Right ventricle myocardium superior (tissue), 1 donor: ENCODE data around the gene CD83. TPM values are rescaled to one million over a fixed set of nuclear protein-coding genes. Genes with fewer than 3 reads are reported as not detected.

Source experiments
- ATAC-seq: fragments of 200-7000 bp; cut with Tn5 transposase; one replicate; pipeline ENCODE4 v1.9.1; 2020; ENCODE audit warnings: mild to moderate bottlenecking; ENCODE audit not compliant: poor library complexity
- DNase-seq: peaks from one replicate; pipeline ENCODE4 v3.0.0-alpha.2; 2020
- intact Hi-C: fragments of 100-400 bp; cut with DNase I; formaldehyde crosslinking; loops from one replicate; pipeline ENCODE4 v1.11.2; 2022
- total RNA-seq: library from RNA; stranded (reverse); fragmentation: NEBNext Ultra II Directional; extraction: Animal tissue kit (Norgen Biotek cat#: 25700); gene quantifications from one replicate; pipeline ENCODE4 v1.2.1, GENCODE V29; 2021
- donor health status: DM: no; HTN: yes; CAD: no; lungs with severe emphysema.

Gene CD83
- total RNA-seq, 1 donor from 2014 or later: 1.6 TPM

- intact Hi-C loops: no loop called here
- no peak for DNase-seq
Measured at GRCh38 chr6:14088600-14089192, 28.9 kb upstream of the CD83 start.

DNA sequence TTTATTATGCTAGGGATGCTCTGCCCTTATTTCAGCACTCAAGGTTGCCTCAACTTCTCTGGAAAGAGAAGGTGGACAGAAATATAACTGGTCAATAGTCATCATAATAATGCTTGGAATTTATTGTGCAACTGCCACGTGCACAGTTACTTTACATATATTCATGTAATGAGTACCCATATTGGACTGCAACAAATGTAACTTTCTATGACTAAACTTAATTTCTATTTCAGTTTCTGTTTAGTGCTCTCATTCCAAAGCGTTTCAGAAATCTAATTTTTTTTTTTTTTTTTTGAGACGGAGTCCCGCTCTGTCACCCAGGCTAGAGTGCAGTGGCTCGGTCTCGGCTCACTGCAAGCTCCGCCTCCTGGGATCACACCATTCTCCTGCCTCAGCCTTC lies 28.3 kb upstream of the CD83 start:
- intact Hi-C loops: no loop called here
- ATAC-seq (no peak), DNase-seq (no peak)

More at GRCh38 chr6:14088600-14089192, 28.9 kb upstream of the CD83 start:
- no peak for ATAC-seq

GRCh38 chr6:14091339-14091978 lies 26.1 kb upstream of the CD83 start:
- ATAC-seq (no peak), DNase-seq (no peak)
- intact Hi-C loops: no loop called here

GRCh38 chr6:14092316-14092715 lies 25.3 kb upstream of the CD83 start:
- no peak for ATAC-seq
- no peak for DNase-seq
- intact Hi-C loops: no loop called here

DNA sequence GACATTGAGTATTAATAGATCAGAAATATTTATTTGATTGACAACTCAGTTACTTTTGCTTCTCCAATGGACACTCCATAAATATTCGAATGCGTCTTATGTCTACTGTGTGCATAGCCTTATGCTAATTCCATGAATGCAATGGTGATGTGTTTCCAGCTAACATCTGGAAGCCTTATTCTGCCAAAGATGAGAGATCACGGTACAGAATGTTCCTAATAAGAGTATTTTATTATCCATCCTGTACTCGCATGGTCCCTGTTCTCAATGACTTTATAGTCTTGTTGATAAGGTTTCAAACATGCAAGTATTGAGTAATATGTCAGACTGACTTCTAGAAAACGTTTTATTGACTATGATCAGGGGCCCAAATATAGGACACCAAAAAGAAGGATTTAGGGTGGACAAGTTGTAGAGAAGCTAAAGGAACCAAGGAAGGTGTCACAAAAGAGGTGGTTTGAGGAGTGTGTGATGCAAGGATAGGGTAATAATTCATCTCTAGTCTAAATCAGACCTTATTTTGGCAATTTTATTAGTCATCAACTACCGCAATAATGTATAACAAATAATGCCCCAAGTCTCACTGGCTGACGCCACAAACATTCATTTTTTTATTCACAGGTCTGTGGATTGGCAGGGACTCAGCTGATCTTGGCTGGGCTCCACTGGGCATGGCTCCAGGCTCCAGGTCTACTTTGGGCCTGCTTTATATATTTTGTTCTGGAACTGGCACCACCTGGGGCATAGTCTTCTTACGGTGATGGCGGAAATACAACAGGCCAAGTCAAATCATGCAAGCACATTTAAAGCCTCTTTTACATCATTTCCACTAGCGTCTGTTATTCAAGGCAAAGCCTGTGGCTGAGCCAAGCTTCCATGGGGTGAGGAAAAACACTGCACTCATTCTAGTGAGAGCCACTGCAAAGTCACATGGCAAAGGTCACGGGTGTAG lies 24.5 kb upstream of the CD83 start:
- no peak for ATAC-seq
- no peak for DNase-seq
- intact Hi-C loops: no loop called here

DNA sequence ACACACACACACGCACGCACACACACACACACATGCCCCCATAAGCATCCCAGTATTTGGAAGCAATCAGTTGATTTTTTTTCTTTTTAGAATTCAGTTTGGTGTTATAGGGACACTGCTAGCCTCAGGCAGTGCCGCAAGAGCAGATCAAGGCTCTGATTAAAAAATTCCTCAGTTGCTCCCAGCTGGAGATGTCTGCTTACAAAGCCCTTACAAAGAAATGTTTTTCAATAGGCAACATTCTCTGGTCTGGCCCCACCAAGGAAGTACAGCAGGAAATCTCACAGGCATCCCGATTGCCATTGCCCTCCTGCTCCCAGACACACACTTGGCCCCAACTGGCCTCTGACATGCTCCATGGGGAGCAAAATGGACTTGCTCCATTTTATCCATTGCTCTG lies 22.9 kb upstream of the CD83 start:
- DNase-seq: no peak
- no peak for ATAC-seq
- intact Hi-C loops: no loop called here

- intact Hi-C loops: no loop called here
- DNase-seq: no peak
- ATAC-seq: no peak
Measured at GRCh38 chr6:14095437-14095836, 22.1 kb upstream of the CD83 start.

- ATAC-seq (no peak), DNase-seq (no peak)
- intact Hi-C loops: no loop called here
Measured at GRCh38 chr6:14100138-14100537, 17.4 kb upstream of the CD83 start.

- DNase-seq (no peak), ATAC-seq (no peak)
- intact Hi-C loops: no loop called here
Measured at GRCh38 chr6:14100966-14101365, 16.6 kb upstream of the CD83 start.

DNA sequence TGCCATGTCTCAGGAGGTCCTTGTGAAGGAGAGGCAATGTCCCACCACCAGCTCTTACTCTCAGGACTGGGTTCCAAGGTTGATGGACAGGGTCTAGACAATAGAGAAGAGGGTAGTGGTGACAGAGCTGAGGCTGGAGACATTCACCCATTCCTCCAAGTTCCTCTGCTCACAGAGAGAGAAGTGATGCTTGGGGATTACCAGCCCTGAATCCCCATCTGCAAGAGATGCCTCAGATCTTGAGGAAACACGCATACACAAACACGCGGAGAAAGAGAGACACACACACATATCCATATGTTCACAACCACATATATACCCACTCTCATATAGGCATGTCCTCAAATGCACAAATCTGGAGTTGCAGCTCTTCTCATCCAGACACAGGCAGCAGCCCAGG lies 15.2 kb upstream of the CD83 start:
- ATAC-seq (no peak), DNase-seq (no peak)
- intact Hi-C loops: no loop called here

DNA sequence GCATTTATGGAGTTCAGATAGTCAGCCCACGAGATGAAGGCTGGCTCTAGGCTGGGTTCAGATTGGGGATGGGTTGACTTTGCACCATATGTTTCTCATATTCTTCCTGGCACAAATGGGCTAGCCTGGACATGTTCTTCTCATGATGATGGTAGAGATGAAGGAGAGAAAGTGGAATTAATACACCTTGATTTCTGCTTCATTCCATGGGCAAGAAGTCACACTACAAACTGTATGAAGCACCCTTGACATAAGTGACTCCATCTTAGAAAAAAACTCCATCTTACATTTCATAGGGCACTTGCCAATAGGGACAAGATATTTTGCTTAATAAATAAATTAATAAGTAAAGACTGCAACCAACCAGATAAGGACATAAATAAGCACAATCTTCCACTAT lies 12.0 kb upstream of the CD83 start:
- intact Hi-C loops: no loop called here
- no peak for ATAC-seq
- DNase-seq: no peak

DNA sequence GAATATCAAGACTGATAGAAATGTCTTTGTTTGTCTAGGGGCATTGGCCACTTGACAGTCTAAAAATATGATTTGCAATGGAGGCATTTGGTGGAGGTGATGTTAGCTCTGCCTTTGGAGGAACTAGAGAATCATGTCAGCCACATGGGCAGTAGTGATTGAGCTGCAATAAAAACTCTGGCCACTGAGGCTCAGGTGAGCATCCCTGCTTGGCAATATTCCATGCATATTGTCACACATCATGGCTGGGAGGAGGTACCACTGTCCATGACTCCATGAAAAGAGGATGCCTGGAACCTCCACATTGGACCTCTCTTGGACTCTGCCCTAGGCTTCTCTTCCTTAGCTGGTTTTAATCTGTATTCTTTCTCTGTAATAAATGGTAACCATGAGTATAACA lies 10.6 kb upstream of the CD83 start:
- DNase-seq (no peak), ATAC-seq (no peak)
- intact Hi-C loops: no loop called here

DNA sequence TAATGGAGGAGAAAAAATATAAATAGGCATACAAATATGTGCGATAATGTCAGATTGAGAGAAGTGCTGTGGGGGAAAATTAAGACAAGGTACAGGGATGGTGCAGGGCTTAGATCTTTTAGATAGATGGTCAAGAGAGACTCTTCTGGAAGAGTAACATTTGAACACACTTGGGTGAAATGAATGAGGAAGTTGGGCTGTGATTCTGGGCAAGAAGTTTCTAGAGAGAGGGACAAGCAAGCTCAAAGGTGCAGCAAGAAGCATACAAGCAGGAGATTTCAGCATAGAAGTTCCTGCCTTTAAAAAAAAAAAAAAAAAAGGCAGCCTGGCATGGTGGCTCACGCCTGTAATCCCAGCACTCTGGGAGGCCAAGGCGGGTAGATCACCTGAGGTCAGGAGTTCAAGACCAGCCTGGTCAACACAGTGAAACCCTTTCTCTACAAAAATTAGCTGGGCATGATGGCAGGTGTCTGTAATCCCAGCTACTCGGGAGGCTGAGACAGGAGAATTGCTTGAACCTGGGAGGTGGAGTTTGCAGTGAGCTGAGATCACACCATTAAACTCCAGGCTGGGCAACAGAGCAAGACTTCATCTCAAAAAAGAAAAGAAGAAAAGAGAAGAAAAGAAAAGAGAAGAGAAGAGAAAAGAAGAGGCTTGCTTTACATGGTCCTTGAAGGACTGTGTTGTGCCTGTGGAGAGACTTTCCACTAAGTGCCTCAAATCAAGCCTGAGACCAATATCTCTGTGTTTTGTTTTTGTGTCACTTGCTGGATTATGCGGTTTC lies 9.7 kb upstream of the CD83 start:
- ATAC-seq: no peak
- no peak for DNase-seq
- intact Hi-C loops: no loop called here

GRCh38 chr6:14108571-14109410 lies 8.8 kb upstream of the CD83 start:
- DNase-seq (peak; percentile 52), ATAC-seq (peak; percentile 62)
- intact Hi-C loops: no loop called here

DNA sequence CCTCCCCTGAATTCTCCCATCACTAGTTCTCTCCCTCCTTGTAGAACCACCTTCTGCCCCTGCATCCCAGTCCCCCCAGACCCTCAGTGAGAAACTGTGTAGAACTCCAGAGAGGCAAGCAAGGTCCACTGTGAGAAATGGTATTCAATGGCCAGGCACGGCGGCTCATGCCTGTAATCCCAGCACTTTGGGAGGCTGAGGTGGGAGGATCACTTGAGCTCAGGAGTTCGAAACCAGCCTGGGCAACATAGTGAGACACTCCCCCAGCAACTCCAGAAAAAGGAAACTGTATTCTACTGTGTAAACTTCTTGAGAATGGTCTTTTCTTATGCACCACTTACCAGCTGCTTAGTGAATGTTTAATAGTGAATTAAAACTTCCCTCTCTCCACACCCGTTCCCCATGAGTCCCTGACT lies 8.2 kb upstream of the CD83 start:
- intact Hi-C loops: no loop called here
- no peak for ATAC-seq

DNA sequence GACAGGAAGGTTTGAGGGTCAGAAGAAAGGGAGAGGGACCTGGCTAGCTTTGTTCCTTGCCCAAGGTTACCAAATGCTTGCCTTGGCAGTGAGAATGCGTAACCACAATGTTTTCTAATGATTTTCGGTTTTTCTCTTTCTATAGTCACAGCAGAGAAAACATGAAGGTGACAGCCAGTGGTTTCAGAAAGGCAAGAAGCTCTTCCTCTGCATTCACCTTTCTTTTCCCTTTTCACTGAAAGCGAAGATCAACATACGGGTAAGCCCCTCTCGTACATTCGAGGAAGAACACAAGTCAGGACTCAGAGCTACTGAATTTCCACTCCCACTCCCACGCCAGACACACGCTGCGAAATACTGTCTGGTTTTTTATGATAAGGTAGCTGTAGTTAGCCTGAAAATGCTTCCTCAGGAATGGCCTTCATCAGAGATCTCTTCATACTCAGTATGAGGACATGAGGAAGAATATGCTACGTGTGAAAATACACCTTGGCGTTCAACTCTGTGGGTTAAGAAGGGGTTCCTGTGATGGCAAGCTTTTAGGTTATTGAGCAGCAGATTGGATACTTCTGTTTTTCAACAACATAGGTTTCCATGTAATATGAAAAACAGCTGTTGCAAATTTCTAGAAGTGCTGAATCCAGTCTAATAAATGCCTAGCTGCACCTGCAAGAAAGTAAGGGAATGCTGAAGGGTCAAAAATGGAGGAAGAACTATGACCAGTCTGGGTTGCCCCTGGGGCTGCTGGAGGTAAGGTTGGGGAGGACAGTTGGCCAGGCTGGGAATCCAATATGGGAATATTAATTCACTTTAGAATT lies 7.4 kb upstream of the CD83 start:
- intact Hi-C loops: no loop called here
- ATAC-seq (no peak), DNase-seq (no peak)

More for the DNA sequence above, 8.2 kb upstream of the CD83 start:
- no peak for DNase-seq

GRCh38 chr6:14113976-14114375 lies 3.6 kb upstream of the CD83 start:
- intact Hi-C loops: no loop called here
- DNase-seq: no peak
- no peak for ATAC-seq

GRCh38 chr6:14118091-14118439 lies 493 bp downstream of the CD83 start:
- no peak for ATAC-seq
- intact Hi-C loops: no loop called here
- DNase-seq: no peak
